ENCODE measurements around the gene LRBA.
"Not testable (repeated sequence)": the region's sequence is repeated elsewhere in the genome, so short reads cannot be mapped to it uniquely, and the experiment has no call there.

The LRBA gene

DNA sequence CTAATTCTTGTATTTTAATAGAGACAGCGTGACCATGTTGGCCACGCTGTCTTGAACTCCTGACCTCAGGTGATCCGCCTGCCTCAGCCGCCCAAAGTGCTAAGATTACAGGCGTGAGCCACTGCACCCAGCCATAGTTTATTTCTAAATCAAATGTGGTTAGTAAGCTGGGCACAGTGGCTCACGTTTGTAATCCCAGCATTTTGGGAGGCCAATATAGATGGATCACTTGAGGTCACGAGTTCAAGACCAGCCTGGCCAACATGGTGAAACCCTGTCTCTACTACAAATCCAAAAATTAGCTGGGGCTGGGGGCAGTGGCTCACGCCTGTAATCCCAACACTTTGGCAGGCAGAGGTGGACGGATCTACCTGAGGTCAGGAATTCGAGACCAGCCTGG lies 13.9 kb upstream of the LRBA start:
- H4K8ac ChIP-seq (ENCODE audit: low read length); H3K36me3 ChIP-seq (ENCODE audit: control insufficient read depth in 1 of 2, insufficient read depth in 2 of 2, low read depth in 1 of 2, low read length in 2 of 2); H2AFZ ChIP-seq (ENCODE audit: low read depth, low read length); H3K9me3 ChIP-seq (ENCODE audit: control insufficient read depth, low read length); H3K14ac ChIP-seq (ENCODE audit: low read length in 2 of 2); H3K4me2 ChIP-seq (ENCODE audit: low read length, poor library complexity, severe bottlenecking); H3K4me3 ChIP-seq (ENCODE audit: insufficient read depth in 1 of 2, low read depth in 1 of 2, low read length in 2 of 2); H3K27ac ChIP-seq (ENCODE audit: low read length, poor library complexity, severe bottlenecking); H2BK120ac ChIP-seq (ENCODE audit: low read depth, low read length); H2AK5ac ChIP-seq (ENCODE audit: low read length, severe bottlenecking); DNase-seq; H2BK15ac ChIP-seq (ENCODE audit: low read depth, poor library complexity, severe bottlenecking); H2BK12ac ChIP-seq (ENCODE audit: low read length in 2 of 2); H2BK5ac ChIP-seq (ENCODE audit: low read depth, low read length, poor library complexity, severe bottlenecking); H3K27me3 ChIP-seq (ENCODE audit: control insufficient read depth in 1 of 2, insufficient read depth in 1 of 2, low read length in 2 of 2); H3K4ac ChIP-seq (ENCODE audit: low read depth in 1 of 2, low read length in 2 of 2); H3K18ac ChIP-seq (ENCODE audit: low read depth in 1 of 2, low read length in 2 of 2); H4K91ac ChIP-seq (ENCODE audit: low read length); H3K9ac ChIP-seq (ENCODE audit: low read length); H3K79me1 ChIP-seq (replicated peaks; ENCODE audit: low read length, poor library complexity, severe bottlenecking); H3K4me1 ChIP-seq (ENCODE audit: control insufficient read depth, insufficient read depth, low read depth, low read length); H3K23ac ChIP-seq (ENCODE audit: low read length in 2 of 2): not testable (repeated sequence)
- WGBS = 87% methylated on average over 10 of the region's 10 CpGs

DNA sequence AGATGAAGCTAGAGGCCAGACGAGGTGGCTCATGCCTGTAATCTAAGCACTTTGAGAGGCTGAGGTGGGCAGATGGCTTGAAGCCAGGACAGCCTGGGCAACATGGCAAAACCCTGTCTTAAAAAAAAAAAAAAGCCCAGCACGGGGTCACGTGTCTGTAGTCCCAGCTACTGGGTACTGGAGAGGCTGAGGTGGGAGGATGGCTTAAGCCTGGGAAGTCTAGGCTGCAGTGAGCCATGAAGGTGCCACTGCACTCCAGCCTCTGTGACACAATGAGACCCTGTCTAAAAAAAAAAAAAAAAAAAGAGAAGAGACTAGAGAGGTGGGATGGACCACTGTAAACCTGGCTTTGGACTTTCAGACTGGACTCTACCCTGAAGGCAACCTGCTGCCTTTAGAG lies 10.7 kb upstream of the LRBA start:
- no peak overlapping the region for H2AK5ac ChIP-seq (ENCODE audit: low read length, severe bottlenecking)
- whole genome bisulfite sequencing = 87% methylated on average over 3 of the region's 3 CpGs
- no peak overlapping the region for H3K14ac ChIP-seq (ENCODE audit: low read length in 2 of 2)
- no peak overlapping the region for H4K8ac ChIP-seq (ENCODE audit: low read length)
- no peak overlapping the region for H2BK12ac ChIP-seq (ENCODE audit: low read length in 2 of 2)
- H3K4me1 ChIP-seq (ENCODE audit: control insufficient read depth, insufficient read depth, low read depth, low read length) = peaks cover 1% of the 10 kb centered on the region
- H3K9ac ChIP-seq (ENCODE audit: low read length) = no peak overlapping the region
- H3K4me3 ChIP-seq (ENCODE audit: insufficient read depth in 1 of 2, low read depth in 1 of 2, low read length in 2 of 2) = no peak overlapping the region
- no peak overlapping the region for H3K27ac ChIP-seq (ENCODE audit: low read length, poor library complexity, severe bottlenecking)
- H3K27me3 ChIP-seq (ENCODE audit: control insufficient read depth in 1 of 2, insufficient read depth in 1 of 2, low read length in 2 of 2) = no peaks in the 10 kb centered on the region
- H2BK120ac ChIP-seq (ENCODE audit: low read depth, low read length) = no peak overlapping the region
- H2AFZ ChIP-seq (ENCODE audit: low read depth, low read length) = no peak overlapping the region
- no peak overlapping the region for H2BK5ac ChIP-seq (ENCODE audit: low read depth, low read length, poor library complexity, severe bottlenecking)
- H3K79me1 ChIP-seq (replicated peaks; ENCODE audit: low read length, poor library complexity, severe bottlenecking) = no peaks in the 10 kb centered on the region
- H3K18ac ChIP-seq (ENCODE audit: low read depth in 1 of 2, low read length in 2 of 2) = no peak overlapping the region
- no peak for DNase-seq
- H3K9me3 ChIP-seq (ENCODE audit: control insufficient read depth, low read length) = no peaks in the 10 kb centered on the region
- no peaks in the 10 kb centered on the region for H3K36me3 ChIP-seq (ENCODE audit: control insufficient read depth in 1 of 2, insufficient read depth in 2 of 2, low read depth in 1 of 2, low read length in 2 of 2)
- H4K91ac ChIP-seq (ENCODE audit: low read length) = no peak overlapping the region
- no peak overlapping the region for H3K4me2 ChIP-seq (ENCODE audit: low read length, poor library complexity, severe bottlenecking)
- no peak overlapping the region for H3K23ac ChIP-seq (ENCODE audit: low read length in 2 of 2)
- H2BK15ac ChIP-seq (ENCODE audit: low read depth, poor library complexity, severe bottlenecking) = no peak overlapping the region
- H3K4ac ChIP-seq (ENCODE audit: low read depth in 1 of 2, low read length in 2 of 2) = no peak overlapping the region

DNA sequence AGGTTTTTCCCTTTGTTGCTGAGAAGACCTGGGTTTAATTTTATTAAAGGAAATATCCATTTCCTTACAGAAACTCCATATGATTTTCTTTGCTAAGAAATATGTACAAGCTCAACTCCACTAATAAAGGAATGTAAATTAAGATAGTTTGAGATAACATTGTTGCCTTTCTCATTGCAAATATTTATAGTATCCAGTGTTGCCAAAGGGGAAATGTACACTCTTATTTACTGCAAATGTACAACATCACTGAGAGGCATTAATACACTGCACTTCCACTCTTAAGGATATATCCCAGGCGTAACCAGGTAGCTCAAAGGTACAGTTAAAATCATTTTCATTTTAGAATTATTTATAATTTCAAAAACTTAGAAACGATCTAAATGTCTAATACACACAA lies 7.5 kb upstream of the LRBA start:
- no peak overlapping the region for H2AK5ac ChIP-seq (ENCODE audit: low read length, severe bottlenecking)
- H3K27ac ChIP-seq (ENCODE audit: low read length, poor library complexity, severe bottlenecking) = no peak overlapping the region
- H3K23ac ChIP-seq (ENCODE audit: low read length in 2 of 2) = no peak overlapping the region
- H4K91ac ChIP-seq (ENCODE audit: low read length) = no peak overlapping the region
- H2BK12ac ChIP-seq (ENCODE audit: low read length in 2 of 2) = no peak overlapping the region
- H2BK5ac ChIP-seq (ENCODE audit: low read depth, low read length, poor library complexity, severe bottlenecking) = no peak overlapping the region
- no peak overlapping the region for H3K4me2 ChIP-seq (ENCODE audit: low read length, poor library complexity, severe bottlenecking)
- no peak overlapping the region for H4K8ac ChIP-seq (ENCODE audit: low read length)
- no peaks in the 10 kb centered on the region for H3K4me1 ChIP-seq (ENCODE audit: control insufficient read depth, insufficient read depth, low read depth, low read length)
- no CpG with 5 or more reads among the region's 2 CpGs for WGBS
- H3K4ac ChIP-seq (ENCODE audit: low read depth in 1 of 2, low read length in 2 of 2) = no peak overlapping the region
- H3K36me3 ChIP-seq (ENCODE audit: control insufficient read depth in 1 of 2, insufficient read depth in 2 of 2, low read depth in 1 of 2, low read length in 2 of 2) = no peaks in the 10 kb centered on the region
- DNase-seq = no peak
- no peak overlapping the region for H3K4me3 ChIP-seq (ENCODE audit: insufficient read depth in 1 of 2, low read depth in 1 of 2, low read length in 2 of 2)
- H2AFZ ChIP-seq (ENCODE audit: low read depth, low read length) = no peak overlapping the region
- H3K27me3 ChIP-seq (ENCODE audit: control insufficient read depth in 1 of 2, insufficient read depth in 1 of 2, low read length in 2 of 2) = no peaks in the 10 kb centered on the region
- H3K18ac ChIP-seq (ENCODE audit: low read depth in 1 of 2, low read length in 2 of 2) = no peak overlapping the region
- no peaks in the 10 kb centered on the region for H3K9me3 ChIP-seq (ENCODE audit: control insufficient read depth, low read length)
- no peak overlapping the region for H3K9ac ChIP-seq (ENCODE audit: low read length)
- no peaks in the 10 kb centered on the region for H3K79me1 ChIP-seq (replicated peaks; ENCODE audit: low read length, poor library complexity, severe bottlenecking)
- H3K14ac ChIP-seq (ENCODE audit: low read length in 2 of 2) = no peak overlapping the region
- no peak overlapping the region for H2BK120ac ChIP-seq (ENCODE audit: low read depth, low read length)
- H2BK15ac ChIP-seq (ENCODE audit: low read depth, poor library complexity, severe bottlenecking) = no peak overlapping the region

- Histone ChIP-seq H3K27me3 (ENCODE audit: control insufficient read depth in 1 of 2, insufficient read depth in 1 of 2, low read length in 2 of 2) (no peaks in the 10 kb centered on the region), H3K14ac (ENCODE audit: low read length in 2 of 2) (no peak overlapping the region), H2AK5ac (ENCODE audit: low read length, severe bottlenecking) (no peak overlapping the region), H3K4me3 (ENCODE audit: insufficient read depth in 1 of 2, low read depth in 1 of 2, low read length in 2 of 2) (no peak overlapping the region), H3K23ac (ENCODE audit: low read length in 2 of 2) (no peak overlapping the region), H2BK15ac (ENCODE audit: low read depth, poor library complexity, severe bottlenecking) (no peak overlapping the region), H2BK5ac (ENCODE audit: low read depth, low read length, poor library complexity, severe bottlenecking) (no peak overlapping the region), H3K79me1 (replicated peaks; ENCODE audit: low read length, poor library complexity, severe bottlenecking) (no peaks in the 10 kb centered on the region), H3K36me3 (ENCODE audit: control insufficient read depth in 1 of 2, insufficient read depth in 2 of 2, low read depth in 1 of 2, low read length in 2 of 2) (no peaks in the 10 kb centered on the region), H2BK12ac (ENCODE audit: low read length in 2 of 2) (no peak overlapping the region), H2BK120ac (ENCODE audit: low read depth, low read length) (no peak overlapping the region), H3K18ac (ENCODE audit: low read depth in 1 of 2, low read length in 2 of 2) (peak overlapping the region in 1 of 2 experiments; percentile 16), H3K9ac (ENCODE audit: low read length) (no peak overlapping the region), H3K27ac (ENCODE audit: low read length, poor library complexity, severe bottlenecking) (no peak overlapping the region), H3K4me1 (ENCODE audit: control insufficient read depth, insufficient read depth, low read depth, low read length) (no peaks in the 10 kb centered on the region), H2AFZ (ENCODE audit: low read depth, low read length) (no peak overlapping the region), H3K4me2 (ENCODE audit: low read length, poor library complexity, severe bottlenecking) (no peak overlapping the region), H4K91ac (ENCODE audit: low read length) (no peak overlapping the region), H4K8ac (ENCODE audit: low read length) (no peak overlapping the region), H3K9me3 (ENCODE audit: control insufficient read depth, low read length) (no peaks in the 10 kb centered on the region), H3K4ac (ENCODE audit: low read depth in 1 of 2, low read length in 2 of 2) (no peak overlapping the region)
- no CpG with 5 or more reads among the region's 1 CpG for WGBS
- no peak for DNase-seq
Observed at GRCh38 chr4:151021637-151022334, 6.7 kb upstream of the LRBA start.
